DOHH2 (cell line): ENCODE results near the gene AP2M1.
"Not testable (repeated sequence)": the region's sequence is repeated elsewhere in the genome, so short reads cannot be mapped to it uniquely, and the experiment has no call there.

Experiments used
- CTCF ChIP-seq: fragments of 200-600 bp; sonication (generic); IDR thresholded peaks from one replicate; pipeline ENCODE4 v1.5.1; 2014; ENCODE audit warnings: antibody characterized with exemption, mild to moderate bottlenecking, low read depth, low read length; ENCODE audit not compliant: poor library complexity, severe bottlenecking
- EZH2phosphoT487 ChIP-seq: fragments of 200-600 bp; sonication (generic); IDR thresholded peaks from 2 replicates; pipeline ENCODE4 v1.6.1; 2017; ENCODE audit warnings: borderline replicate concordance, mild to moderate bottlenecking, antibody characterized with exemption, low read length, moderate library complexity, mixed read lengths

GRCh38 chr3:184162571-184163070 is 12.0 kb upstream of the AP2M1 start:
- TF ChIP-seq CTCF, EZH2phosphoT487: not testable (repeated sequence)
